HUDEP-2 (cell line): ENCODE measurements around the gene TGIF1.

Source experiments
- DNase-seq, 76 experiments: peaks; one replicate each; lab custom pipeline; 2025; ENCODE audit not compliant: unreplicated experiment in 76 of 76; lab: John Stamatoyannopoulos, UW

TGIF1 gene

GRCh38 chr18:3429121-3429520 is 20.9 kb upstream of the TGIF1 start:
- no peak for DNase-seq

DNA sequence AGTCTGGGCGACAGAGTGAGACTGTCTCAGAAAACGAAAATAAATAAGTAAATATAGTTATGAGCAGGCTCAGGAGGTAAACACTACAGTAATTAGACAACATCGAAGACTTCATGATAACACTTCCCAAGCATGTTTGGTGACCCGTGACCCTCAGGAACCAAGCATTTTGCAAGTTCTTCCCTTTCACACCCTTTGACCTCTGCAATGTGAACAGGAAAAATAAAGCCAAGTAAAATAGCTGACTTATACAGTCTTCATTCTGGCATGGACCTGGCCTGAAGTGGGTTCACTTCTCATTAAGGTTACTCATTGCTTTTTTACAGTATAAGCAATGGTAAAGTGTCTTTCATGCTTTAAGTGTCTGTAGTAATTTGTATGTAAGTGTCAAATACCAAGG is 15.3 kb upstream of the TGIF1 start:
- no peak for DNase-seq

GRCh38 chr18:3440341-3440740 is 9.6 kb upstream of the TGIF1 start:
- DNase-seq: no peak

GRCh38 chr18:3441290-3441689 is 8.7 kb upstream of the TGIF1 start:
- peak in 22 of 76 experiments; percentile 2 to 56 (median 27) for DNase-seq

DNA sequence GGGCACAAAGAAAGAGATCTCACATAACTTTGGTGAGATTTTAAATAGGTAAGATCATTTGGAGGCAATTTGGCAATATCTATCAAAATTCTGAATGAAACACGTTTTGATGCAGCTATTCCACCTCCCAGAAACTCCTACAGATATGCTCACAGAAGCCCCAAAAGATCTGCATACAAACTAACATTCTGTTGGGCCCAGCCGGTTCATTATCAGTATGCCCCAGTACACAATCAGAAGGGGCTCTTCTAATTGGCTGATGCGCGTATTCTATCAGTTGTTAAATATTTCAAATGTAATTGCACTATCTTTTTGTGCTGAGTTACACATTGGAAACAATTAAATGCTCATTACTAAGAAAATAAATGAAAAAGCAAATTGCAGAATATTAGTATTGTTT is 7.1 kb upstream of the TGIF1 start:
- peak in 19 of 76 experiments; percentile 3 to 66 (median 34) for DNase-seq

GRCh38 chr18:3444296-3444695 is 5.7 kb upstream of the TGIF1 start:
- DNase-seq: no peak

- no peak for DNase-seq
Observed at GRCh38 chr18:3444954-3445353, 5.0 kb upstream of the TGIF1 start.

DNA sequence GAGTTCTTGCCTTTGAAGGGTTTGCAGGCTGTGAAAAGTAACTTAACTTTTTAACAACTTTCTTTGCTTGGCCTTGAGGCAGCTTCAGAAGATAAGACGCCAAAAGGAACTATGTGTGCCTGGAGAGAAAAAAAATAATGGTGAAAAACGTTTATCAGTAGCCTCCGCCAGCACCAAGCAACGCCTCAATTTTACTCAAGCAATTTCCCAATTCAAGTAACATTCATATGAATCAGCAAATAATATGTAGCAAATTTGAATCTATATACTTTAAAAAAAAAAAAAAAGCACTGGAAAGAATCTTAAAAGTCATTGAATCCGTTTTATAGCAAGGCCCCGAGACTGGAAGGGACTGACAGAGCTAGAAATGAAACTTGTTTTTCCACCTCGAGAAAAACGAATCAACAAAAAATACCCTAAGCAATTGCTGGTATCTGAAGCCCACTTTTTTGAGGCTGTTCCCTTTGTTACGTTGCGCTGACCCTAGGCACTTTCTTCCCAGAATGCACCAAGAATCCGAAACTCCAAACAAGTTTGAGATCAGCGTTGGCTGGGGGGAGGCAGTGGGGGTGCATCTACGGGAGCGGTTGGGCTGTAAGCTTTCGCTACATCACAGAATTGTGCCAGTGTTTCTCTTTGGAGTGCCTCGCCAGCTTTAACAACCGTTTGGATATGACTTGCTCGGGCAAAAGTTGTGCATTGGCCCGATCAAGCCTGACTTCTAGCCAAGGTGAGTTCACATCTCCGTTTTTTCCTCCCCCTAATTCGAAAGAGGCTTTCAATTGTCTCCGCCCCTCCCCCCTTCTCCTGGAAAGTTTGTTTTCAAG is 2.7 kb upstream of the TGIF1 start:
- peak in 51 of 76 experiments; percentile 5 to 87 (median 42) for DNase-seq

GRCh38 chr18:3447895-3448837 is 1.8 kb upstream of the TGIF1 start:
- peak; percentile 11 to 99 (median 82) for DNase-seq

DNA sequence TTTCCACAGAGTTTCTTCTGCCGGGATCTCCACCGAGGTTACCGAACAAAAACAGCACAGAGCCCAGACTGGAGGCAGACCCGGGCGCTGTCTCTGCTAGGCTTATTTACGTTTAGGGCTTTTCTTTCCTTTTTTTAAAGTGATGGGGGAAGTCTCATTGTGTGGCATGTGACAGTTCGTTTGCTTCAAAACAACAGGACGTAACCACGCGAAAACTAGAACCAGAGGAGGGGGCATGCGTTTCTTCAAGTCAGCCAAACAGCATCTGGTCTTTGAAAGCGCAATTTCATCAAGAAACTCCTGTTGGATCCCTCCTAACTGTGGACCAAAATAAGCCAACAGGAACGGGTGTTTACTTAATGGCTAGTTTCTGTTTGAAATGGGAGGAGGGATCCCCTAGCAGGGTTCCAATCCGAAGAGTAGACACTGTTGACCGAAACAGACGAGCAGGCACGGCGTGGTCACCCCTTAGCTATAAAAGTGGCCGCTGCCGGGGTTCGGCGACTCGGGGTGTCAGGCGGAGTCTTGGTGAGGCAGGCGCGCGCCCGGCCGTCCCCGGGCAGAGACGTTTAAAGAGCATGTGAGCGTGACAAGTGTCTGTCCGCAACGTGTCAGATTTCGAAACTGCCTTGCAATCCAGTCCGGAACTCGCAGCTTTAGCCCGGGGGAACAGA is 997 bp upstream of the TGIF1 start:
- DNase-seq: peak in 50 of 76 experiments; percentile 7 to 92 (median 64)

GRCh38 chr18:3449512-3450011 is 410 bp upstream of the TGIF1 start:
- DNase-seq: peak in 64 of 76 experiments; percentile 5 to 92 (median 58)

- DNase-seq: no peak
Observed at GRCh38 chr18:3450799-3451182, 819 bp downstream of the TGIF1 start.

- peak in 67 of 76 experiments; percentile 1 to 83 (median 44) for DNase-seq
Observed at GRCh38 chr18:3451183-3451988, 1.4 kb downstream of the TGIF1 start.

DNA sequence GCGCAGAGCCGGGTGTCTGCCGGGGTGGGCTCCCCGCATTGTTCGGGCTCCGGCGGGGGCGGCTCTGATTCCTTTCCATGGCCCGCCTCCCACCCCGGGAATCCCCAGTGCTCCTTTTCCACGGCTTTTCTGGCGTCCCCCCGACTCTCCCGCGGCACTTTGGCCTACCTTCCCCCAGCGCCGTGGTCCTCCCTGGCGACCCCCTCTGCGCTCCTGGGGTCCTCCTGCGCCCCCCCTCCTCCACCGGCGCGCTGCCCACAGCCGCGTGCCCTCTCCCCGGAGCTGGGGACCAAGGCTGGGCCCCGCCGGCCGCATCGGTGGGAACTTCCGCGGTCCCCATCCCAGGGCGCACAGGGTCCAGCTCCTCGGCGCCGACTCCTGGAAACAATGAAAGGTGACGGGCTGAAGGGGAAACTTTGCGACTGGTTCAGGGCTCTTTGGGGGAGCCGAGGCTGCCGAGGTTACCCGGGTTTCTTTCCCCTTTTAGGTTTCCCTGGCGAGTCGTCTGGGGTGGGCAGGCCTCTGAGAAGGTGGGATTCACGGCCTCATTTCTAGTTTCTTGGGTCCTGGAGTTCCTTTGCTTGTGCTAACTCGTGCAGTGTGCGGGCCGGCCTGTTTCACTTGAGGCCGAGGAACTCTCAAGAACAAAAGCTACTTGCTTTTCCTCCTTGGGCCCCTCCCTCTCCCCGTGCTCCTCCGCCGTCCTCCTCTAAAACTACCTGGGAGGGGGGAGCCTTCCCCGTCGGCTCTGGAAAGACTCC is 2.2 kb downstream of the TGIF1 start:
- peak in 22 of 76 experiments; percentile 1 to 56 (median 21) for DNase-seq

- no peak for DNase-seq
Observed at GRCh38 chr18:3452750-3453539, 3.0 kb downstream of the TGIF1 start.

- DNase-seq: peak in 6 of 76 experiments; percentile 2 to 38 (median 26)
Observed at GRCh38 chr18:3453540-3454364, 3.8 kb downstream of the TGIF1 start.

- peak in 31 of 76 experiments; percentile 0 to 77 (median 21) for DNase-seq
Observed at GRCh38 chr18:3454365-3455089, 4.6 kb downstream of the TGIF1 start.
